Endodermal cell (in vitro differentiated cells): ENCODE measurements around the gene BTG4. TPM values are rescaled to one million over a fixed set of nuclear protein-coding genes. Genes with fewer than 3 reads are reported as not detected.
A peak's percentile ranks its signal among the peaks of the same experiment; 100 is the strongest.

Experiments
- DNase-seq: peaks from one replicate; pipeline ENCODE4 v3.0.0-alpha.2; 2017
- H3K27ac ChIP-seq: 2 replicates; pipeline ENCODE4 v1.5.1; 2013; ENCODE audit warnings: mild to moderate bottlenecking, low read depth, low read length, moderate library complexity
- H3K27me3 ChIP-seq: 2 replicates; pipeline ENCODE4 v1.6.1; 2013; ENCODE audit warnings: mild to moderate bottlenecking, low read length, moderate library complexity; ENCODE audit not compliant: insufficient read depth, control insufficient read depth, poor library complexity, severe bottlenecking
- H3K36me3 ChIP-seq: 2 replicates; pipeline ENCODE4 v1.7.0; 2013; ENCODE audit warnings: mild to moderate bottlenecking, low read length, moderate library complexity; ENCODE audit not compliant: control insufficient read depth, insufficient read depth
- H3K4me1 ChIP-seq: one replicate; pipeline ENCODE4 v1.7.0; 2013; ENCODE audit warnings: low read length; ENCODE audit not compliant: control insufficient read depth, insufficient read depth
- H3K4me3 ChIP-seq: 2 replicates; pipeline ENCODE4 v1.5.1; 2013; ENCODE audit warnings: mild to moderate bottlenecking, low read length, moderate library complexity
- H3K9ac ChIP-seq: 2 replicates; pipeline ENCODE4 v1.6.1; 2013; ENCODE audit warnings: mild to moderate bottlenecking, low read length, moderate library complexity; ENCODE audit not compliant: poor library complexity, severe bottlenecking; ENCODE audit errors: extremely low read depth
- H3K9me3 ChIP-seq: 2 replicates; pipeline ENCODE4 v1.6.1; 2013; ENCODE audit warnings: mild to moderate bottlenecking, low read length, moderate library complexity; ENCODE audit not compliant: control insufficient read depth
- H3K27ac Mint-ChIP-seq: 2 replicates; pipeline ENCODE4 v1.8.0; 2020; ENCODE audit warnings: mixed read lengths
- H3K27me3 Mint-ChIP-seq: 2 replicates; pipeline ENCODE4 v1.8.0; 2021; ENCODE audit warnings: mild to moderate bottlenecking, mixed read lengths; ENCODE audit not compliant: insufficient read depth
- H3K36me3 Mint-ChIP-seq: 2 replicates; pipeline ENCODE4 v1.8.0; 2020; ENCODE audit warnings: low read depth, mixed read lengths
- H3K4me1 Mint-ChIP-seq: 2 replicates; pipeline ENCODE4 v1.8.0; 2020; ENCODE audit warnings: mixed read lengths
- H3K4me3 Mint-ChIP-seq: 2 replicates; pipeline ENCODE4 v1.8.0; 2020; ENCODE audit warnings: mild to moderate bottlenecking, moderate library complexity, mixed read lengths
- H3K9me3 Mint-ChIP-seq: 2 replicates; pipeline ENCODE4 v1.8.0; 2020; ENCODE audit warnings: mild to moderate bottlenecking, mixed read lengths
- WGBS, 2 experiments: methylation state at CpG; one replicate each; pipeline versions ENCODE4 v1.1.5 to v1.1.7; 2013; ENCODE audit warnings: missing lambda C conversion rate in 2 of 2, mixed read lengths in 1 of 2; ENCODE audit not compliant: insufficient coverage in 1 of 2, insufficient read length in 1 of 2; 5-methylcytosine and 5-hydroxymethylcytosine counted together
- total RNA-seq, 2 donors: library from RNA; stranded (reverse); fragmentation: NEBNext Ultra II Directional in 1 of 2; extraction: Animal tissue kit (Norgen Biotek cat#: 25700) in 1 of 2; gene quantifications; 2 replicates in 1 of 2; 3 replicates in 1 of 2; pipeline ENCODE4 v1.2.1, GENCODE V29; 2021
- TF ChIP-seq, protein P1 (sequence below): fragments of 200-600 bp; sonication (generic); conservative IDR thresholded peaks from 2 replicates; pipeline ENCODE4 v1.5.0; 2021; ENCODE audit warnings: antibody characterized with exemption, mild to moderate bottlenecking

The BTG4 gene
- total RNA-seq, 2 donors from 2014 or later, result not detected

DNA sequence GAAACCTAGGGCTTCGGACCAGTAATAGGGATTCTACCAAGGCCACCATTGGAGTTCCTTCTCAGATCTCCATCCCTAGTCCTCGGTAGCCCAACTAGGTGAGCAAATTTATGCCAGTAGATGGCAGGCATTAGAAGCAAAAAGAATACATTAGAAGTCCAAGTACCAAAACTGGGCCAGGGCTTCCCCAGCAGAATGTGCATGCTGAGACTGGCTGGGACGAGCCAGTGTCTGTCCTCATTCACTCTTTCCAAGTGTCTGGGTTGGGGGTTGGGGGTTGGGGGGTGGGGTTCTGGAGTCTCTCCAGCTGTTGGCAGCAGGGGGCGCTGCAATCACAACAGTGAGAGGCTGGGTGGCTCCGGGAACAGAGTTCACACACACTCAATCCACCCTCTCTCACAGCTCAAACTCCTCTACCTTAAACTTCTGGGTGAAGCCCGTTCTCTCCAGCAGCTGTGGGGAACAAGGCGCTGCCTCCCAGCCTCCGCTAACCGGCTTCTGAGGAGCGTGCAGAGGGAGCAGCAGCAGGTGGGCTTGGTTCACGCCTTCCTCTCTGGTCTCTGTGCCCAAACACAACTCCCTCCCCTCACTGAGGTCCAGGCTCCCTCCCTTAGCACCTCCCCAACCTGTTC is 57.5 kb downstream of the BTG4 start:
- H3K9me3 ChIP-seq, result no peaks in the 10 kb centered on the region
- no peak overlapping the region for H3K27ac ChIP-seq
- peaks cover 20% of the 10 kb centered on the region for H3K27me3 ChIP-seq
- Mint-ChIP-seq H3K27ac (no peak overlapping the region), H3K27me3 (peaks cover 64% of the 10 kb centered on the region), H3K9me3 (no peaks in the 10 kb centered on the region), H3K4me1 (peaks cover 7% of the 10 kb centered on the region), H3K4me3 (peak overlapping the region; percentile 45), H3K36me3 (no peaks in the 10 kb centered on the region)
- no peak overlapping the region for H3K4me3 ChIP-seq
- H3K36me3 ChIP-seq, result no peaks in the 10 kb centered on the region
- peak; percentile 96 for DNase-seq
- 35 to 36% methylated on average over 4 to 11 of the region's 11 CpGs for WGBS, 2 experiments
- H3K4me1 ChIP-seq, result no peaks in the 10 kb centered on the region
- TF ChIP-seq, protein P1, sequence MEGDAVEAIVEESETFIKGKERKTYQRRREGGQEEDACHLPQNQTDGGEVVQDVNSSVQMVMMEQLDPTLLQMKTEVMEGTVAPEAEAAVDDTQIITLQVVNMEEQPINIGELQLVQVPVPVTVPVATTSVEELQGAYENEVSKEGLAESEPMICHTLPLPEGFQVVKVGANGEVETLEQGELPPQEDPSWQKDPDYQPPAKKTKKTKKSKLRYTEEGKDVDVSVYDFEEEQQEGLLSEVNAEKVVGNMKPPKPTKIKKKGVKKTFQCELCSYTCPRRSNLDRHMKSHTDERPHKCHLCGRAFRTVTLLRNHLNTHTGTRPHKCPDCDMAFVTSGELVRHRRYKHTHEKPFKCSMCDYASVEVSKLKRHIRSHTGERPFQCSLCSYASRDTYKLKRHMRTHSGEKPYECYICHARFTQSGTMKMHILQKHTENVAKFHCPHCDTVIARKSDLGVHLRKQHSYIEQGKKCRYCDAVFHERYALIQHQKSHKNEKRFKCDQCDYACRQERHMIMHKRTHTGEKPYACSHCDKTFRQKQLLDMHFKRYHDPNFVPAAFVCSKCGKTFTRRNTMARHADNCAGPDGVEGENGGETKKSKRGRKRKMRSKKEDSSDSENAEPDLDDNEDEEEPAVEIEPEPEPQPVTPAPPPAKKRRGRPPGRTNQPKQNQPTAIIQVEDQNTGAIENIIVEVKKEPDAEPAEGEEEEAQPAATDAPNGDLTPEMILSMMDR, result peak; percentile 90
- no peak overlapping the region for H3K9ac ChIP-seq

DNA sequence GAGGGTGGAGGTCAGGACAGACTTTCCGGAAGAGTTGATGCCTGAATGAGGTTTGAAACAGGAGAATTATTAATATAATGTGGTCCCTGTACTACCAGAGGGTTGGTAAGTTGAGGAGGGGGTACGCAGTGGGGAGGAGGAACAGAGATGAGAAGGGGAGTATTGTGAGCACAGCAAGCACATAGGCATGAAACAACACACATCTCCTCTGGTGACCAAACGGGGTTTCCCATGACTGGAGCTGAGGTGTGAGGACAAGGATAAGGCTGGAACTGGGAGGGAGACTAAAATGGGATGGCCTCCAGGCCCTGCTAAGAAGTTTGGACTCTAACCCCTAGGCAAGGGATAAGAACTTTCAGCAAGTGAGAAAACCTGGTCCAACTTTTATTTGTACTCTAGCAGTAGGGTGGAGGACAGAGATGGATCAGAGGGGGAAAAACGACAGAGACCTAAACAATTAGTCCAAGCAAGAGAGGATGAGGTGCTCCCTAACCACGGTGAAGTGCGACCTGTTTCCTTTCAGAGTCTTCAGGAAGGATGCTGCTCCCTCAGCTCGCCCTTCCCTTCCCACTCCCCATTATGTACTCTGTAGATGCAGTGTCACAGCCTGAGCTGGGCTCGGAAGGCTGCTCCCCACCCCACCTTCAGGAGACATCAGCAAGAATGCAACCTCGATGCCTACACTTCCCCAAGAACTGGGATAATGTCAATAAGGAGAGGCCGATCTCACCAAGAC is 59.2 kb downstream of the BTG4 start:
- Mint-ChIP-seq H3K9me3 (no peaks in the 10 kb centered on the region), H3K4me3 (no peak overlapping the region), H3K4me1 (peaks cover 7% of the 10 kb centered on the region), H3K27ac (no peak overlapping the region), H3K27me3 (peaks cover 48% of the 10 kb centered on the region), H3K36me3 (no peaks in the 10 kb centered on the region)
- Histone ChIP-seq H3K9ac (no peak overlapping the region), H3K9me3 (no peaks in the 10 kb centered on the region), H3K27me3 (peaks cover 12% of the 10 kb centered on the region), H3K36me3 (no peaks in the 10 kb centered on the region), H3K4me3 (no peak overlapping the region), H3K27ac (no peak overlapping the region), H3K4me1 (no peaks in the 10 kb centered on the region)
- peak; percentile 41 for DNase-seq
- 85 to 97% methylated on average over 5 to 10 of the region's 10 CpGs for WGBS, 2 experiments
- TF ChIP-seq, protein P1, result no peak

DNA sequence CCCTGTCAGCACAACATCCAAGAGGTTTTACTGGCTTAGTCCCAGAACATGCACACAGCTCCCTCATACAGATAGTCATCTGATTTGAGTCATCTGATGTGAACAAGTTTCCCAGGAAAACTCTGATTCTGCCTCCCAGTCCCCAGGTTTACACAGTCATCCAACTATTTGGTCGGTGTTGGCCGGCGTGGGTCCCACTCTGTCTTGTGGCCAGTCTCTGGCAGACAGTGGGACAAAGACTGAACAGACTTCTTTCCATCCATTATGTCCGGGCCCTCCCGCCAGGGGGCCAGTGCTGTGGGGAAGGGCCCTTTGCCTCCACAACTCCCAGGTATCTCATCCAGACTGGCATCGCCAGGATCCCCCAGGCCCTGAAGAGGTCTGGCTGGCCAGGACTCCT is 60.0 kb downstream of the BTG4 start:
- Histone ChIP-seq H3K36me3 (no peaks in the 10 kb centered on the region), H3K9me3 (no peaks in the 10 kb centered on the region), H3K27me3 (peaks cover 12% of the 10 kb centered on the region), H3K4me1 (no peaks in the 10 kb centered on the region), H3K27ac (no peak overlapping the region), H3K9ac (no peak overlapping the region), H3K4me3 (no peak overlapping the region)
- Mint-ChIP-seq H3K27me3 (peaks cover 47% of the 10 kb centered on the region), H3K4me3 (no peak overlapping the region), H3K36me3 (no peaks in the 10 kb centered on the region), H3K27ac (no peak overlapping the region), H3K9me3 (no peaks in the 10 kb centered on the region), H3K4me1 (peaks cover 7% of the 10 kb centered on the region)
- DNase-seq, result peak; percentile 28
- TF ChIP-seq, protein P1, result no peak
- WGBS, 2 experiments, result 95 to 96% methylated on average over 3 to 6 of the region's 6 CpGs
